DOHH2 (cell line): Measurements from ENCODE around the gene ABI2.

ENCODE experiments used
- H3F3A ChIP-seq: fragments of 200-600 bp; sonication (generic), shearing (Covaris generic); 2 replicates; pipeline ENCODE4 v1.6.0; 2016; ENCODE audit warnings: antibody characterized with exemption, mild to moderate bottlenecking; ENCODE audit not compliant: control insufficient read depth, insufficient read depth
- H3K27ac ChIP-seq: fragments of 200-600 bp; sonication (generic); 2 replicates; pipeline ENCODE4 v1.5.1; 2014; ENCODE audit warnings: low read depth, mild to moderate bottlenecking, low read length, moderate library complexity
- H3K27me3 ChIP-seq: fragments of 200-600 bp; sonication (generic); 2 replicates; pipeline ENCODE4 v1.6.1; 2014; ENCODE audit warnings: mild to moderate bottlenecking, low read length, mixed read lengths; ENCODE audit not compliant: control insufficient read depth
- H3K36me3 ChIP-seq: fragments of 200-600 bp; sonication (generic); 2 replicates; pipeline ENCODE4 v1.6.1; 2014; ENCODE audit warnings: mild to moderate bottlenecking, low read length, moderate library complexity, mixed read lengths; ENCODE audit not compliant: control insufficient read depth
- H3K4me1 ChIP-seq: fragments of 200-600 bp; sonication (generic); 2 replicates; pipeline ENCODE4 v1.6.1; 2014; ENCODE audit warnings: mild to moderate bottlenecking, low read length, mixed read lengths; ENCODE audit not compliant: control insufficient read depth
- H3K4me2 ChIP-seq: fragments of 200-600 bp; sonication (generic); 2 replicates; pipeline ENCODE4 v1.6.0; 2014; ENCODE audit warnings: mild to moderate bottlenecking, low read length, moderate library complexity
- H3K4me3 ChIP-seq: fragments of 200-600 bp; sonication (generic); 2 replicates; pipeline ENCODE4 v1.5.1; 2014; ENCODE audit warnings: mild to moderate bottlenecking, low read length, mixed read lengths
- H3K79me2 ChIP-seq: fragments of 200-600 bp; sonication (generic); 2 replicates; pipeline ENCODE4 v1.6.1; 2014; ENCODE audit warnings: mild to moderate bottlenecking, low read length, mixed read lengths; ENCODE audit not compliant: control insufficient read depth
- H3K9me2 ChIP-seq: fragments of 200-600 bp; sonication (generic); replicated peaks from 2 replicates; pipeline ENCODE4 v1.6.1; 2014; ENCODE audit warnings: mild to moderate bottlenecking, low read length, mixed read lengths; ENCODE audit not compliant: control insufficient read depth
- H3K9me3 ChIP-seq: fragments of 200-600 bp; sonication (generic); 2 replicates; pipeline ENCODE4 v1.6.1; 2014; ENCODE audit warnings: antibody characterized with exemption, low read length, mixed read lengths; ENCODE audit not compliant: control insufficient read depth, insufficient read depth
- H4K20me1 ChIP-seq: fragments of 200-600 bp; sonication (generic); 2 replicates; pipeline ENCODE4 v1.6.0; 2014; ENCODE audit warnings: low read depth, mild to moderate bottlenecking, antibody characterized with exemption, low read length, moderate library complexity; ENCODE audit not compliant: control insufficient read depth, insufficient read depth
- CTCF ChIP-seq: fragments of 200-600 bp; sonication (generic); IDR thresholded peaks from one replicate; pipeline ENCODE4 v1.5.1; 2014; ENCODE audit warnings: antibody characterized with exemption, mild to moderate bottlenecking, low read depth, low read length; ENCODE audit not compliant: poor library complexity, severe bottlenecking
- EZH2phosphoT487 ChIP-seq: fragments of 200-600 bp; sonication (generic); IDR thresholded peaks from 2 replicates; pipeline ENCODE4 v1.6.1; 2017; ENCODE audit warnings: borderline replicate concordance, mild to moderate bottlenecking, antibody characterized with exemption, low read length, moderate library complexity, mixed read lengths

Gene ABI2

GRCh38 chr2:203489531-203489930 is 161.3 kb downstream of the ABI2 start:
- no peaks in the 10 kb centered on the region for H3K79me2 ChIP-seq
- H3K4me2 ChIP-seq: no peak overlapping the region
- no peaks in the 10 kb centered on the region for H3K9me3 ChIP-seq
- H3K9me2 ChIP-seq: no peaks in the 10 kb centered on the region
- no peaks in the 10 kb centered on the region for H3K36me3 ChIP-seq
- no peaks in the 10 kb centered on the region for H3F3A ChIP-seq
- H4K20me1 ChIP-seq: no peaks in the 10 kb centered on the region
- peaks cover 8% of the 10 kb centered on the region for H3K4me1 ChIP-seq
- no peak overlapping the region for H3K4me3 ChIP-seq
- TF ChIP-seq CTCF (no peak), EZH2phosphoT487 (no peak)
- H3K27ac ChIP-seq: no peak overlapping the region
- peaks cover 6% of the 10 kb centered on the region; the same call in 1 of the 2 replicates for H3K27me3 ChIP-seq

GRCh38 chr2:203490391-203490790 is 162.2 kb downstream of the ABI2 start:
- no peak overlapping the region for H3K4me3 ChIP-seq
- TF ChIP-seq CTCF: no peak
- TF ChIP-seq EZH2phosphoT487: no peak
- H3K36me3 ChIP-seq: no peaks in the 10 kb centered on the region
- H4K20me1 ChIP-seq: no peaks in the 10 kb centered on the region
- peaks cover 6% of the 10 kb centered on the region; the same call in 1 of the 2 replicates for H3K27me3 ChIP-seq
- no peak overlapping the region for H3K4me2 ChIP-seq
- no peak overlapping the region for H3K27ac ChIP-seq
- no peaks in the 10 kb centered on the region for H3K79me2 ChIP-seq
- peaks cover 8% of the 10 kb centered on the region for H3K4me1 ChIP-seq
- H3K9me3 ChIP-seq: no peaks in the 10 kb centered on the region
- H3F3A ChIP-seq: no peaks in the 10 kb centered on the region
- no peaks in the 10 kb centered on the region for H3K9me2 ChIP-seq

- no peaks in the 10 kb centered on the region for H3K36me3 ChIP-seq
Measured at GRCh38 chr2:203492965-203493364, 164.8 kb downstream of the ABI2 start.

More at GRCh38 chr2:203492965-203493364, 164.8 kb downstream of the ABI2 start:
- Histone ChIP-seq H3K4me1 (peaks cover 8% of the 10 kb centered on the region), H3K27me3 (peaks cover 6% of the 10 kb centered on the region; the same call in 1 of the 2 replicates), H3K4me2 (no peak overlapping the region), H3K9me3 (no peaks in the 10 kb centered on the region), H3K4me3 (no peak overlapping the region), H3K79me2 (no peaks in the 10 kb centered on the region), H3K9me2 (no peaks in the 10 kb centered on the region), H4K20me1 (no peaks in the 10 kb centered on the region), H3K27ac (no peak overlapping the region), H3F3A (no peaks in the 10 kb centered on the region)
- TF ChIP-seq CTCF (no peak), EZH2phosphoT487 (no peak)
